ENCODE data around the gene PSME2. TPM values are rescaled to one million over a fixed set of nuclear protein-coding genes. Genes with fewer than 3 reads are reported as not detected.

PSME2 gene
- total and polyA plus RNA-seq, 9 of the 15 experiments (the other 6 are each of a cell fraction or from before 2014, with no cell fraction given) = 111 to 579 (median 159) TPM

DNA sequence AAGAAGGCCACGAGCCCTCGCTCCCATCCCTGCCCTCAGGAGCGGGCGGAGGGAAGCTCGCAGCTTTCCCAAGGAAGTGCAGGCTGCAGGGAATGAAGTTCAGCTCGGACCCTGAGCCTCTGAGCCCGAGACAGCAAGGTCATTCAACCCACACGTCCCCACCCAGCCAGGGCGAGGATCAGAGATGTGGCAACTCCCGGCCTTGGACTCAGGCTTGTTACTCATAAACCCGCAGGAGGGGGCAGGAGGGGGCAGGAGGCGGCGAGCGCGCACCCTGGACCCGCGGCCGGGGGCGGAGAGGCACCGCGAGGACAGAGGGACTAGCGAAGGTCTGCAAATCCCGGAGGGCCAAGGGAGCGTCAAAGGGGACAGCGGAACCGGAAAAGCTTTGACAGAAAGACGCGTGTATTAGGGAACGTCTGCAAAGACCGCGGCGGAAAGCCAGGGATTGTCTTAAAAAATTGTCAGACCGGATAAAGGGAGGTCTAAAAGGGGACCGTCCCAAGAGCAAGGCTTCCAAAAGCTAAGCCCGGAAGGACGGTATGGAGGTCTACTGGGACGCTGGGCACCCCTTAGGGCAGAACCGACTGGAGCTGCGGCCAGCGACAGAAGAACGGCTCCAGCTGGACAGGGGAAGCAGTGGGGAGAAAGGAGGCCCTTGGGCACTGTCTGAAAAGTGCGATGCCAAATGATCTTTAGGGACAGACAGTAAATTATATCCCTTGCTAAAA lies 32.4 kb downstream of the PSME2 start (continued):
- TF ChIP-seq, protein P1, sequence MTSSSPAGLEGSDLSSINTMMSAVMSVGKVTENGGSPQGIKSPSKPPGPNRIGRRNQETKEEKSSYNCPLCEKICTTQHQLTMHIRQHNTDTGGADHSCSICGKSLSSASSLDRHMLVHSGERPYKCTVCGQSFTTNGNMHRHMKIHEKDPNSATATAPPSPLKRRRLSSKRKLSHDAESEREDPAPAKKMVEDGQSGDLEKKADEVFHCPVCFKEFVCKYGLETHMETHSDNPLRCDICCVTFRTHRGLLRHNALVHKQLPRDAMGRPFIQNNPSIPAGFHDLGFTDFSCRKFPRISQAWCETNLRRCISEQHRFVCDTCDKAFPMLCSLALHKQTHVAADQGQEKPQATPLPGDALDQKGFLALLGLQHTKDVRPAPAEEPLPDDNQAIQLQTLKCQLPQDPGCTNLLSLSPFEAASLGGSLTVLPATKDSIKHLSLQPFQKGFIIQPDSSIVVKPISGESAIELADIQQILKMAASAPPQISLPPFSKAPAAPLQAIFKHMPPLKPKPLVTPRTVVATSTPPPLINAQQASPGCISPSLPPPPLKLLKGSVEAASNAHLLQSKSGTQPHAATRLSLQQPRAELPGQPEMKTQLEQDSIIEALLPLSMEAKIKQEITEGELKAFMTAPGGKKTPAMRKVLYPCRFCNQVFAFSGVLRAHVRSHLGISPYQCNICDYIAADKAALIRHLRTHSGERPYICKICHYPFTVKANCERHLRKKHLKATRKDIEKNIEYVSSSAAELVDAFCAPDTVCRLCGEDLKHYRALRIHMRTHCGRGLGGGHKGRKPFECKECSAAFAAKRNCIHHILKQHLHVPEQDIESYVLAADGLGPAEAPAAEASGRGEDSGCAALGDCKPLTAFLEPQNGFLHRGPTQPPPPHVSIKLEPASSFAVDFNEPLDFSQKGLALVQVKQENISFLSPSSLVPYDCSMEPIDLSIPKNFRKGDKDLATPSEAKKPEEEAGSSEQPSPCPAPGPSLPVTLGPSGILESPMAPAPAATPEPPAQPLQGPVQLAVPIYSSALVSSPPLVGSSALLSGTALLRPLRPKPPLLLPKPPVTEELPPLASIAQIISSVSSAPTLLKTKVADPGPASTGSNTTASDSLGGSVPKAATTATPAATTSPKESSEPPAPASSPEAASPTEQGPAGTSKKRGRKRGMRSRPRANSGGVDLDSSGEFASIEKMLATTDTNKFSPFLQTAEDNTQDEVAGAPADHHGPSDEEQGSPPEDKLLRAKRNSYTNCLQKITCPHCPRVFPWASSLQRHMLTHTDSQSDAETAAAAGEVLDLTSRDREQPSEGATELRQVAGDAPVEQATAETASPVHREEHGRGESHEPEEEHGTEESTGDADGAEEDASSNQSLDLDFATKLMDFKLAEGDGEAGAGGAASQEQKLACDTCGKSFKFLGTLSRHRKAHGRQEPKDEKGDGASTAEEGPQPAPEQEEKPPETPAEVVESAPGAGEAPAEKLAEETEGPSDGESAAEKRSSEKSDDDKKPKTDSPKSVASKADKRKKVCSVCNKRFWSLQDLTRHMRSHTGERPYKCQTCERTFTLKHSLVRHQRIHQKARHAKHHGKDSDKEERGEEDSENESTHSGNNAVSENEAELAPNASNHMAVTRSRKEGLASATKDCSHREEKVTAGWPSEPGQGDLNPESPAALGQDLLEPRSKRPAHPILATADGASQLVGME (CRISPR knock-in tag; IDR thresholded peaks at IDR 0.05) = no peak
- TF ChIP-seq POLR2H (tag; IDR thresholded peaks at IDR 0.05; ENCODE audit: low read depth) (peak; percentile 78), SNIP1 (IDR thresholded peaks at IDR 0.05; ENCODE audit: low read depth) (no peak), MAFG (tag; conservative IDR thresholded peaks at IDR 0.05) (no peak), ZNF57 (CRISPR knock-in tag; IDR thresholded peaks at IDR 0.05) (no peak), ETV6 (IDR thresholded peaks at IDR 0.05; ENCODE audit: borderline replicate concordance in 1 of 2, low read depth in 2 of 2, low read length in 1 of 2) (no peak), ETV6 (CRISPR knock-in tag; IDR thresholded peaks at IDR 0.05; ENCODE audit: borderline replicate concordance) (no peak)
- TF ChIP-seq, protein P2, sequence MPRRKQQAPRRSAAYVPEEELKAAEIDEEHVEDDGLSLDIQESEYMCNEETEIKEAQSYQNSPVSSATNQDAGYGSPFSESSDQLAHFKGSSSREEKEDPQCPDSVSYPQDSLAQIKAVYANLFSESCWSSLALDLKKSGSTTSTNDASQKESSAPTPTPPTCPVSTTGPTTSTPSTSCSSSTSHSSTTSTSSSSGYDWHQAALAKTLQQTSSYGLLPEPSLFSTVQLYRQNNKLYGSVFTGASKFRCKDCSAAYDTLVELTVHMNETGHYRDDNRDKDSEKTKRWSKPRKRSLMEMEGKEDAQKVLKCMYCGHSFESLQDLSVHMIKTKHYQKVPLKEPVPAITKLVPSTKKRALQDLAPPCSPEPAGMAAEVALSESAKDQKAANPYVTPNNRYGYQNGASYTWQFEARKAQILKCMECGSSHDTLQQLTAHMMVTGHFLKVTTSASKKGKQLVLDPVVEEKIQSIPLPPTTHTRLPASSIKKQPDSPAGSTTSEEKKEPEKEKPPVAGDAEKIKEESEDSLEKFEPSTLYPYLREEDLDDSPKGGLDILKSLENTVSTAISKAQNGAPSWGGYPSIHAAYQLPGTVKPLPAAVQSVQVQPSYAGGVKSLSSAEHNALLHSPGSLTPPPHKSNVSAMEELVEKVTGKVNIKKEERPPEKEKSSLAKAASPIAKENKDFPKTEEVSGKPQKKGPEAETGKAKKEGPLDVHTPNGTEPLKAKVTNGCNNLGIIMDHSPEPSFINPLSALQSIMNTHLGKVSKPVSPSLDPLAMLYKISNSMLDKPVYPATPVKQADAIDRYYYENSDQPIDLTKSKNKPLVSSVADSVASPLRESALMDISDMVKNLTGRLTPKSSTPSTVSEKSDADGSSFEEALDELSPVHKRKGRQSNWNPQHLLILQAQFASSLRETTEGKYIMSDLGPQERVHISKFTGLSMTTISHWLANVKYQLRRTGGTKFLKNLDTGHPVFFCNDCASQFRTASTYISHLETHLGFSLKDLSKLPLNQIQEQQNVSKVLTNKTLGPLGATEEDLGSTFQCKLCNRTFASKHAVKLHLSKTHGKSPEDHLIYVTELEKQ (CRISPR knock-in tag; IDR thresholded peaks at IDR 0.05) = no peak
- TF ChIP-seq, protein P3, sequence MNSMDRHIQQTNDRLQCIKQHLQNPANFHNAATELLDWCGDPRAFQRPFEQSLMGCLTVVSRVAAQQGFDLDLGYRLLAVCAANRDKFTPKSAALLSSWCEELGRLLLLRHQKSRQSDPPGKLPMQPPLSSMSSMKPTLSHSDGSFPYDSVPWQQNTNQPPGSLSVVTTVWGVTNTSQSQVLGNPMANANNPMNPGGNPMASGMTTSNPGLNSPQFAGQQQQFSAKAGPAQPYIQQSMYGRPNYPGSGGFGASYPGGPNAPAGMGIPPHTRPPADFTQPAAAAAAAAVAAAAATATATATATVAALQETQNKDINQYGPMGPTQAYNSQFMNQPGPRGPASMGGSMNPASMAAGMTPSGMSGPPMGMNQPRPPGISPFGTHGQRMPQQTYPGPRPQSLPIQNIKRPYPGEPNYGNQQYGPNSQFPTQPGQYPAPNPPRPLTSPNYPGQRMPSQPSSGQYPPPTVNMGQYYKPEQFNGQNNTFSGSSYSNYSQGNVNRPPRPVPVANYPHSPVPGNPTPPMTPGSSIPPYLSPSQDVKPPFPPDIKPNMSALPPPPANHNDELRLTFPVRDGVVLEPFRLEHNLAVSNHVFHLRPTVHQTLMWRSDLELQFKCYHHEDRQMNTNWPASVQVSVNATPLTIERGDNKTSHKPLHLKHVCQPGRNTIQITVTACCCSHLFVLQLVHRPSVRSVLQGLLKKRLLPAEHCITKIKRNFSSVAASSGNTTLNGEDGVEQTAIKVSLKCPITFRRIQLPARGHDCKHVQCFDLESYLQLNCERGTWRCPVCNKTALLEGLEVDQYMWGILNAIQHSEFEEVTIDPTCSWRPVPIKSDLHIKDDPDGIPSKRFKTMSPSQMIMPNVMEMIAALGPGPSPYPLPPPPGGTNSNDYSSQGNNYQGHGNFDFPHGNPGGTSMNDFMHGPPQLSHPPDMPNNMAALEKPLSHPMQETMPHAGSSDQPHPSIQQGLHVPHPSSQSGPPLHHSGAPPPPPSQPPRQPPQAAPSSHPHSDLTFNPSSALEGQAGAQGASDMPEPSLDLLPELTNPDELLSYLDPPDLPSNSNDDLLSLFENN (IDR thresholded peaks at IDR 0.05; ENCODE audit: low read depth in 2 of 2, low read length in 2 of 2) = no peak
- TF ChIP-seq, protein P4, sequence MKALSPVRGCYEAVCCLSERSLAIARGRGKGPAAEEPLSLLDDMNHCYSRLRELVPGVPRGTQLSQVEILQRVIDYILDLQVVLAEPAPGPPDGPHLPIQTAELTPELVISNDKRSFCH (CRISPR knock-in tag; IDR thresholded peaks at IDR 0.05) = no peak
- TF ChIP-seq, protein P4 (tag; IDR thresholded peaks at IDR 0.05) = no peak
- TF ChIP-seq, protein P5, sequence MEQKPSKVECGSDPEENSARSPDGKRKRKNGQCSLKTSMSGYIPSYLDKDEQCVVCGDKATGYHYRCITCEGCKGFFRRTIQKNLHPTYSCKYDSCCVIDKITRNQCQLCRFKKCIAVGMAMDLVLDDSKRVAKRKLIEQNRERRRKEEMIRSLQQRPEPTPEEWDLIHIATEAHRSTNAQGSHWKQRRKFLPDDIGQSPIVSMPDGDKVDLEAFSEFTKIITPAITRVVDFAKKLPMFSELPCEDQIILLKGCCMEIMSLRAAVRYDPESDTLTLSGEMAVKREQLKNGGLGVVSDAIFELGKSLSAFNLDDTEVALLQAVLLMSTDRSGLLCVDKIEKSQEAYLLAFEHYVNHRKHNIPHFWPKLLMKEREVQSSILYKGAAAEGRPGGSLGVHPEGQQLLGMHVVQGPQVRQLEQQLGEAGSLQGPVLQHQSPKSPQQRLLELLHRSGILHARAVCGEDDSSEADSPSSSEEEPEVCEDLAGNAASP (IDR thresholded peaks at IDR 0.05) = no peak

Measured in K562 (cell line).